HepG2 (cell line): ENCODE measurements around the gene ZNF302. TPM values are rescaled to one million over a fixed set of nuclear protein-coding genes. Genes with fewer than 3 reads are reported as not detected.

Experiments used
- FOXP4 ChIP-seq: sonication (generic); formaldehyde crosslinking; IDR thresholded peaks from 2 replicates; pipeline ENCODE4 v1.4.0; 2020; ENCODE audit warnings: missing genetic modification reagents
- PRDM15 ChIP-seq: sonication (generic); formaldehyde crosslinking; IDR thresholded peaks from 2 replicates; pipeline ENCODE4 v1.4.0; 2020; ENCODE audit warnings: missing genetic modification reagents
- ZFP36L1 ChIP-seq: sonication (generic); formaldehyde crosslinking; IDR thresholded peaks from 2 replicates; pipeline ENCODE4 v1.8.0; 2022; ENCODE audit warnings: mild to moderate bottlenecking, missing genetic modification reagents, moderate library complexity
- ZNF260 ChIP-seq: sonication (generic); formaldehyde crosslinking; IDR thresholded peaks from 2 replicates; pipeline ENCODE4 v1.4.0; 2020; ENCODE audit warnings: missing genetic modification reagents, low read depth, mild to moderate bottlenecking, borderline replicate concordance
- ZNF580 ChIP-seq: IDR thresholded peaks from 2 replicates; pipeline ENCODE4 v1.6.1; 2016; ENCODE audit warnings: low read depth, borderline replicate concordance
- polyA plus RNA-seq, 8 experiments: library from polyadenylated mRNA; depleted of rRNA in 3 of 8; stranded (reverse) in 7 of 8; unstranded in 1 of 8; fragments of >200 nt; fragmentation: Illumina TruSeq in 4 of 8; extraction: Trizol in 4 of 8; gene quantifications; 2 replicates each; pipeline versions ENCODE4 v1.2.1 to v1.2.3, GENCODE V29; 2011 to 2016; ENCODE audit warnings: low read depth in 4 of 8, missing spikeins in 1 of 8, mixed read lengths in 1 of 8; ENCODE audit not compliant: insufficient read depth in 1 of 8
- total RNA-seq, 5 experiments: library from RNA; depleted of rRNA; stranded (reverse); fragments of >200 nt; fragmentation: Illumina TruSeq; extraction: Trizol; gene quantifications; 2 replicates each; pipeline ENCODE4 v1.2.3, GENCODE V29; 2016; ENCODE audit warnings: low read depth in 1 of 5

Gene ZNF302
- total and polyA plus RNA-seq, 2 of the 13 experiments (the other 11 are each of a cell fraction or from before 2014, with no cell fraction given) = not detected

GRCh38 chr19:34677386-34678084 is at the start of gene ZNF302 (continued):
- TF ChIP-seq ZFP36L1 (CRISPR knock-in tag) = no peak
- TF ChIP-seq ZNF260 (CRISPR knock-in tag) = no peak
- no peak for TF ChIP-seq ZNF580 (CRISPR knock-in tag)
- TF ChIP-seq FOXP4 (CRISPR knock-in tag) = no peak
- TF ChIP-seq PRDM15 (CRISPR knock-in tag) = no peak
